ENCODE data around the gene ARFGEF3. TPM values are rescaled to one million over a fixed set of nuclear protein-coding genes. Genes with fewer than 3 reads are reported as not detected.

ARFGEF3 gene
- total RNA-seq, 1 donor from 2014 or later: 0.18 TPM

DNA sequence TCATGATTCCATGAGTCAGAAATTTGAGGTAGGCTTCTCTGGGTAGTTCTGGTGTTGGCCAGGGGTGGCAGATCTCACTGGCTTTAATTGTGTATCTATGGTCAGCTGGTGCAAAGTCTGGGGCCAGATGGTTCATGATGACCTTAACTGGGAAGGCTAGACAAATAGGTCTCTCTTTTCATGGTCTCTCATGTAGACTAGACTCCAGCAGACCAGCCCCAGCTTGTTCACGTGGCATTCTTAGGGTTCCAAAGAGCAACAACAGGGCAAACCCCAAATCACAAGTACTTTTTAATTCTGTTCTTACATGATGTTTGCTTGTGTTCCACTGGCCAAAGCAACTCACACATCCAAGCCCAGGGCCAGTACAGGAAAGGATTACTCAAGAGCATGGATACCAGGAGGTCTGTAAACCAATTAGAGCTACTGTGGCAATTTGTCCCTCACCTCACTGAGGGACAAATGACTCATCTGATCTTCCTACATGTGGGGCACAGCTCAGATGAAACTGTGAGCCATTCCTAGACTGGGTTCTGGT is 136.1 kb downstream of the ARFGEF3 start:
- no peak for DNase-seq (ENCODE audit: low spot score)
- ATAC-seq: peak; percentile 69

- DNase-seq (ENCODE audit: low spot score) (no peak), ATAC-seq (no peak)
Measured at GRCh38 chr6:138300469-138300868, 138.7 kb downstream of the ARFGEF3 start.

GRCh38 chr6:138302554-138302953 is 140.8 kb downstream of the ARFGEF3 start:
- DNase-seq (ENCODE audit: low spot score) (no peak), ATAC-seq (no peak)

- no peak for DNase-seq (ENCODE audit: low spot score)
- ATAC-seq: no peak
Measured at GRCh38 chr6:138307352-138307751, 145.6 kb downstream of the ARFGEF3 start.

GRCh38 chr6:138307816-138308730 is 146.3 kb downstream of the ARFGEF3 start:
- ATAC-seq (peak; percentile 79), DNase-seq (ENCODE audit: low spot score) (no peak)

- ATAC-seq (no peak), DNase-seq (ENCODE audit: low spot score) (no peak)
Measured at GRCh38 chr6:138308731-138309110, 147.0 kb downstream of the ARFGEF3 start.

DNA sequence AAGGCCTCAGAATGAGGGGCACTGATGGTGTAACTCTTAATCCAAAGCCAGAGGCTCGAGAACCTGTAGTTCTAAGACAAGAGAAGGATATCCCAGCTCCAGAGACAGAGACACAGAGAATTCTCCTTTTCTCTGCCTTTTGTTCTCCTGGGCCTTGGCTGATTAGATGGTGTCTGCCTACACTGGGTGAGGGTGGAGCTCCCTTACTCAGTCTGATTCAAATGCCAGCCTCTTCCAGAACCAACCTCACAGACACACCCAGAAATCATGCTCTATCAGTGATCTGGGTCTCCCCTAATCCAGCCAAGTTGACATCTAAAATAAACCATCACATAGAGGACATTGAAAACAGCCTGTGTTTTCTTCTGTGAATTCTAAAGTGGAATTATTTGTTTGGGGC is 148.0 kb downstream of the ARFGEF3 start:
- ATAC-seq (no peak), DNase-seq (ENCODE audit: low spot score) (no peak)

- ATAC-seq (peak; percentile 65), DNase-seq (ENCODE audit: low spot score) (no peak)
Measured at GRCh38 chr6:138310294-138310693, 148.6 kb downstream of the ARFGEF3 start.

- DNase-seq (ENCODE audit: low spot score) (no peak), ATAC-seq (no peak)
Measured at GRCh38 chr6:138310821-138311220, 149.1 kb downstream of the ARFGEF3 start.

DNA sequence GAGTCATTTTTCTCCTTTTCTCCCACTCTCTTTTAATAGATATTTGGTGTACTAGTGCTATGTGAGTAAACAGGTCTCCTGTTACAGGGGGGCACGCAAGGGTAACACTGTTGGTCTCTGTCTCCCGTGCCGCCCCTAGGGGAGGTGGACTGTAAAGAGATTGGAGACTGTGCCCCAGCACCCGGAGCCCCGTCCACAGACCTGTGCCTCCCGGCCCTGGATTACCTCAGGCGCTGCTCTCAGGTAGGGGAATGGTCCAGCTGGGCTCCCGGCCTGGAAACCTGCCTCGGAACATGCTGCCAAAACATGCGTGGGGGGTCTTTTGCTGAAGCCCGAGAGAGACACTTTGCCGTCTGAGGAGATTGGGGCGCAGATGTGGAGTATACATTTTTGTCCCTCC is 149.5 kb downstream of the ARFGEF3 start:
- ATAC-seq: no peak
- no peak for DNase-seq (ENCODE audit: low spot score)

DNA sequence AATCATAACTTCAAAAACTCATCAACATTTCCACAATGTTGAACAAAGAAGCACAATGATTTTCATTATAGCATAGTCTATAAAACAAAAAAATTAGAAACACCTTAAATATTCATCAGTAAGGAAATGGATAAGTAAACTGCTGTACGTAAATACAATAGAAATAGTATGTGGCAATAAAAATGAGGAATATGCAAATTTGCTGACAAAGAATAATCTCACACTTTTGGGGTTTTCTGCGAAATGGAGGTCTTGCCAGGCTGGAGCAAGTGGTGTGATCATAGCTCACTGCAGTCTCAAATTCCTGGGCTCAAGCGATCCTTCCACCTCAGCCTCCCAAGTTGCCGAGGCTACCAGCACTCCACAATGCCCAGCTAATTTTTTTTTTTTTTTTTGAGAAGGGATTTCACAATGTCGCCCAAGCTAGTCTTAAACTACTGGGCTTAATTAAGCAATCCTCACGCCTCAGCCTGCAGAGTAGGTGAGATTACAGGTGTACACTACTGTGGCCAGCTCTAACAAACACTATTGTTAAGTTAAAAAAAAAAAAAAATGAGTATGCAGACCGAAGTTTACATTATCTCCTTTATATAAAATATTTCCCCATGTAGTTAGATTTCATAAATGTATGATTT is 157.1 kb downstream of the ARFGEF3 start:
- no peak for DNase-seq (ENCODE audit: low spot score)
- no peak for ATAC-seq

DNA sequence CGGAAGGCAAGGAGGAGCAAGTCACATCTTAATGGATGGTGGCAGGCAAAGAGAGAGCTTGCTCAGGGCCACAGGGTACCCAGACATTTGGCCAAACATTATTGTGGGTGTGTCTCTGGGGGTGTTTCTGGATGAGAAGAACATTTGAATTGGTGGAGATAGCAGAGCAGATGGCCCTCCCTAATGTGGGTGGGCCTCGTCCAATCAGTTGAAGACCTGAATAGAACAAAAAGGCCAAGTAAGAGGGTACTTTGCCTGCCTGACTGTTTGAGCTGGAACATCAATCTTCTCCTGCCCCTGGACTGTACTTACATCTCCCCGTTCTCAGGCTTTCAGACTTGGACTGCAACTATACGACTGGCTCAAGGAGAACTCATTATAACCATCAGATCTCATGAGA is 160.2 kb downstream of the ARFGEF3 start:
- ATAC-seq: no peak
- no peak for DNase-seq (ENCODE audit: low spot score)

DNA sequence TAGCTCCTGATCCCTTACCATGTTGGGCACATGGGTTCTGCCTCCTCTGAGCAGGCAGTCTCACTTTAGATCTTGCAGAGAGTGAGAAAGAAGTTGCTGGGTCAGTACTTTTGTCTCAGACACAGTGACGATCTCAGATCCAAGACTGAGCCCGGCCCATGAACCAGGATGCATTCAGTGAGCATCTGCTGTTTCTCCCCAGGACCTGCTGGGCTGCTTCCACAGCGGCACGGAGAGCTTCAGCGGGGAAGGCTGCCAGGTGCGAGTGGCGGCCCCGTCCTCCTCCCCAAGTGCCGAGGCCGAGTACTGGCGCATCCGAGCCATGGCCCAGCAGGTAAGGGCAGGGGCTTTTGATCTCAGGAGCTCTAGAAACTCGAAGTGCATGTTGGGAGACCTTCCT is 162.1 kb downstream of the ARFGEF3 start:
- ATAC-seq (no peak), DNase-seq (ENCODE audit: low spot score) (no peak)

GRCh38 chr6:138328210-138328609 is 166.5 kb downstream of the ARFGEF3 start:
- ATAC-seq (no peak), DNase-seq (ENCODE audit: low spot score) (no peak)

GRCh38 chr6:138330763-138331162 is 169.0 kb downstream of the ARFGEF3 start:
- no peak for ATAC-seq
- DNase-seq (ENCODE audit: low spot score): no peak

- no peak for DNase-seq (ENCODE audit: low spot score)
- ATAC-seq: no peak
Measured at GRCh38 chr6:138331444-138331843, 169.7 kb downstream of the ARFGEF3 start.

DNA sequence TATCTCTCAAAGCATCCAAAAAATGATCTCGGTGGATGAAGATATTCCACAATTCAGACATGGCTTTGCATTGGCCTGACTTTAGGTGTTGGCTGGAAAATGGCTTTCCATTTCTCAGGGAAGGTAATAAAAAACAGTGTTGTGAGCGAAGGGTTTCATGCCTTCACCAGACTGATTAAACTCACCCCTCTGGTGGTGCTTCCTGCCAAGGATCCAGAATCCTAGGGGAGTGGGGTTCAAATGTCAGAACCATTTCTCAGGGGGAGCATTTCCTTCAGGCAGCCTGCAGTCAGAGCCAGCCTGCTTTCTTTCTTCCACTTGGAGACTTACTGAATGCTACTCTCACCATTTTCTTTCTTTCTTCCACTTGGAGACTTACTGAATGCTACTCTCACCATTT is 170.2 kb downstream of the ARFGEF3 start:
- ATAC-seq (no peak), DNase-seq (ENCODE audit: low spot score) (no peak)

DNA sequence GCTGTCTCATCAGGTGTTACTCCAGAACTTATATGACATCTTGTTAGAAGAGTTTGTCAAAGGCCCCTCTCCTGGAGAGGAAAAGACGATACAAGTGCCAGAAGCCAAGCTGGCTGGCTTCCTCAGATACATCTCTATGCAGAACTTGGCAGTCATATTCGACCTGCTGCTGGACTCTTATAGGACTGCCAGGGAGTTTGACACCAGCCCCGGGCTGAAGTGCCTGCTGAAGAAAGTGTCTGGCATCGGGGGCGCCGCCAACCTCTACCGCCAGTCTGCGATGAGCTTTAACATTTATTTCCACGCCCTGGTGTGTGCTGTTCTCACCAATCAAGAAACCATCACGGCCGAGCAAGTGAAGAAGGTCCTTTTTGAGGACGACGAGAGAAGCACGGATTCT is 172.3 kb downstream of the ARFGEF3 start:
- ATAC-seq (no peak), DNase-seq (ENCODE audit: low spot score) (no peak)

- DNase-seq (ENCODE audit: low spot score): no peak
- no peak for ATAC-seq
Measured at GRCh38 chr6:138334963-138335362, 173.2 kb downstream of the ARFGEF3 start.

- ATAC-seq (no peak), DNase-seq (ENCODE audit: low spot score) (no peak)
Measured at GRCh38 chr6:138336221-138336620, 174.5 kb downstream of the ARFGEF3 start.

DNA sequence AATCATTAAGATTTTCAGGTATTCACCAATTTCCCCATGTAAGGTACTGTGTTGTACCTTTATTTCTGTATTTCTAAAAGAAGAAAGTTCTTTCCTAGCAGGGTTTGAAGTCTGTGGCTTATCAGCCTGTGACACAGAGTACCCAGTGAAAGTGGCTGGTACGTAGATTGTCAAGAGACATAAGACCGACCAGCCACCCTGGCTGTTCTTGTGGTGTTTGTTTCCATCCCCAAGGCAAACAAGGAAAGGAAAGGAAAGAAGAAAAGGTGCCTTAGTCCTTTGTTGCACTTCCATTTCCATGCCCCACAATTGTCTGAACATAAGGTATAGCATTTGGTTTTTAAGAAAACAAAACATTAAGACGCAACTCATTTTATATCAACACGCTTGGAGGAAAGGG is 175.3 kb downstream of the ARFGEF3 start:
- DNase-seq (ENCODE audit: low spot score): no peak
- no peak for ATAC-seq

GRCh38 chr6:138339024-138339423 is 177.3 kb downstream of the ARFGEF3 start:
- DNase-seq (ENCODE audit: low spot score): no peak
- no peak for ATAC-seq

All from left lobe of liver (tissue), 2 donors.